ENCODE measurements around the gene PRSS38. TPM values are rescaled to one million over a fixed set of nuclear protein-coding genes. Genes with fewer than 3 reads are reported as not detected.

PRSS38 gene
- total RNA-seq, 4 donors from 2014 or later, result not detected

- Histone ChIP-seq H3K27me3 (peaks cover 4% of the 10 kb centered on the region), H3K4me1 (peaks cover 4 to 51% (median 27%) of the 10 kb centered on the region in 3 donors), H3K27ac (no peak overlapping the region), H3K36me3 (no peaks in the 10 kb centered on the region), H3K9me3 (no peaks in the 10 kb centered on the region), H3K4me3 (no peak overlapping the region)
- ATAC-seq, result no peak
- TF ChIP-seq EP300 (IDR thresholded peaks at IDR 0.05), result no peak
- TF ChIP-seq POLR2AphosphoS5 (IDR thresholded peaks at IDR 0.05), result no peak
- no peak for TF ChIP-seq CTCF (IDR thresholded peaks at IDR 0.05)
- no peak for TF ChIP-seq POLR2A (IDR thresholded peaks at IDR 0.05)
- 76 to 83% methylated on average over 4 of the region's 4 CpGs for WGBS, 2 donors (ENCODE audit: low coverage in 1 of 2)
These were observed 24.6 kb upstream of the PRSS38 start for GRCh38 chr1:227790868-227791267.

- ATAC-seq, result no peak
- no peaks in the 10 kb centered on the region for H3K36me3 ChIP-seq
- WGBS, 2 donors (ENCODE audit: low coverage in 1 of 2), result 82% methylated on average over 6 of the region's 6 CpGs
- peaks cover 4% of the 10 kb centered on the region for H3K27me3 ChIP-seq
- H3K27ac ChIP-seq, result no peak overlapping the region
- TF ChIP-seq EP300 (IDR thresholded peaks at IDR 0.05) (no peak), CTCF (IDR thresholded peaks at IDR 0.05) (no peak), POLR2A (IDR thresholded peaks at IDR 0.05) (no peak), POLR2AphosphoS5 (IDR thresholded peaks at IDR 0.05) (no peak)
- H3K4me1 ChIP-seq, result peaks cover 4 to 44% (median 22%) of the 10 kb centered on the region in 3 donors
- H3K4me3 ChIP-seq, result no peak overlapping the region
- H3K9me3 ChIP-seq, result no peaks in the 10 kb centered on the region
These were observed 23.9 kb upstream of the PRSS38 start for GRCh38 chr1:227791425-227792143.

GRCh38 chr1:227792216-227793078 lies 23.0 kb upstream of the PRSS38 start:
- Histone ChIP-seq H3K9me3 (no peaks in the 10 kb centered on the region), H3K4me1 (peaks cover 0 to 35% (median 14%) of the 10 kb centered on the region in 3 donors), H3K27ac (no peak overlapping the region), H3K27me3 (peaks cover 4% of the 10 kb centered on the region), H3K4me3 (no peak overlapping the region), H3K36me3 (no peaks in the 10 kb centered on the region)
- no peak for TF ChIP-seq EP300 (IDR thresholded peaks at IDR 0.05)
- no peak for TF ChIP-seq POLR2AphosphoS5 (IDR thresholded peaks at IDR 0.05)
- TF ChIP-seq CTCF (IDR thresholded peaks at IDR 0.05), result no peak
- TF ChIP-seq POLR2A (IDR thresholded peaks at IDR 0.05), result no peak
- no peak for ATAC-seq
- WGBS, 2 donors (ENCODE audit: low coverage in 1 of 2), result 79 to 85% methylated on average over 6 to 7 of the region's 19 CpGs

GRCh38 chr1:227793079-227793947 lies 22.2 kb upstream of the PRSS38 start:
- no peak for TF ChIP-seq POLR2AphosphoS5 (IDR thresholded peaks at IDR 0.05)
- no peak for TF ChIP-seq POLR2A (IDR thresholded peaks at IDR 0.05)
- TF ChIP-seq CTCF (IDR thresholded peaks at IDR 0.05), result no peak
- TF ChIP-seq EP300 (IDR thresholded peaks at IDR 0.05), result no peak
- ATAC-seq, result no peak
- peaks cover 4% of the 10 kb centered on the region for H3K27me3 ChIP-seq
- peak overlapping the region in 1 of 4 donors; percentile 19 for H3K27ac ChIP-seq
- no peaks in the 10 kb centered on the region for H3K36me3 ChIP-seq
- no peak overlapping the region for H3K4me3 ChIP-seq
- peaks cover 0 to 32% (median 13%) of the 10 kb centered on the region in 3 donors for H3K4me1 ChIP-seq
- no peaks in the 10 kb centered on the region for H3K9me3 ChIP-seq
- WGBS, 2 donors (ENCODE audit: low coverage in 1 of 2), result no CpG with 5 or more reads among the region's 10 CpGs

Measured in gastroesophageal sphincter (tissue), 4 donors.